ENCODE measurements around the gene RAB32.

RAB32 gene

GRCh38 chr6:146582857-146583256, 39.2 kb downstream of the RAB32 start:
- peak; percentile 12 for DNase-seq (ENCODE audit: low read depth, low spot score)

GRCh38 chr6:146583966-146584365, 40.3 kb downstream of the RAB32 start:
- DNase-seq (ENCODE audit: low read depth, low spot score), result no peak

DNA sequence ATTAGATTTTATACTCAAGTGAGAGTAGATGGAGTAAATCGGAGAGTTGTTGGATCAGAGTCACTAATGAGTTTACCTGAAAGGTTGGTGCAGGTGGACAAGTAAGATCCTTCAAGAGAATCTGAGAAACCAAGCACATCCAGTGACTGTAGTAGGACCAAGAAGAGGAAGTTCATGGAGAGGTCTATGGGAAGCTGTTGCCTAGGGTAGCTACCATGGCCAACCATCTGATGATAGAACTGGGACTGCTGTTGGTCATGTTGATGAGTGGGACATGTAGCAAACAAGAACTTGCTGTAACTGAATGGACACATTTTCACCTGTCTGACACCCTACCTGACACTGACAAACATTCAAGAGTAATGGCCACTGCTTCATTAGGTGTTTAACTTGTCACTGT, 43.8 kb downstream of the RAB32 start:
- no peak for DNase-seq (ENCODE audit: low read depth, low spot score)

DNA sequence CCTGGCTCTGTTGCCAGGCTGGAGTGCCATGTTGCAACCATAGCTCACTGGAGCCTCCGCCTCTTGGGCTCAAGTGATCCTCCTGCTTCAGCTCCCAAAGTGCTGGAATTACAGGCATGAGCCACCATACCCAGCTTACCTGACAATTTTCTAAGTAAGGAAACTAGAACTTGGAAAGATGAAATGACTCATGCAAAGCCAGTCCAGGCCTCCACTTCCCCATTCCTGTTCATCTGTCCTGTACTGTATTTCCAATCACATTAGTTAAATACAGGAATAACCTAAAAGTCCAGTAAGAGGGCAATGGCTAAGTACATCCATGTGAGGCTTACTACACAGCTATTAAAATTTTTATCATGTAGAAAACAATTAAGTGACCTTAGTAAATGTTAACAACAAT, 46.9 kb downstream of the RAB32 start:
- DNase-seq (ENCODE audit: low read depth, low spot score), result no peak

GRCh38 chr6:146592451-146592850, 48.8 kb downstream of the RAB32 start:
- no peak for DNase-seq (ENCODE audit: low read depth, low spot score)

GRCh38 chr6:146593986-146594385, 50.4 kb downstream of the RAB32 start:
- DNase-seq (ENCODE audit: low read depth, low spot score), result no peak

DNA sequence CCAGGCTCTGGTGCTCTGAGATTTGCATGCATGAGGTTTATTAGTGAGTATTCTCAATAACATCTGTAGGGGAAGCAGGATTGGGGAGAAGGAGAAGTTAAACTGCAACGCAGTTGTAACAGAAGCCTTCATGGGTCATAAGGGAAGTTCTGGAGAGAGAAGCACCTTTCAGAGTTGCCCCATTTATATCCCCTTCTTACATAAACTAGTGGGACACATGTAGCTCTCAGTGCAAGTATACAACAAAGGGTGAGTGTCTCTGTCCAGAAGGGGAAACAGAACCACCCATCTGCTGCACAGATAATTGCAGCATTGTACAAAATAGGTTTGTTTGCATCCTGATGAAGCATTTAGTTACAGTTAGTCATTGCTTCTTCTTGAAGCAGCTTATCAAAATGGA, 50.9 kb downstream of the RAB32 start:
- no peak for DNase-seq (ENCODE audit: low read depth, low spot score)

DNA sequence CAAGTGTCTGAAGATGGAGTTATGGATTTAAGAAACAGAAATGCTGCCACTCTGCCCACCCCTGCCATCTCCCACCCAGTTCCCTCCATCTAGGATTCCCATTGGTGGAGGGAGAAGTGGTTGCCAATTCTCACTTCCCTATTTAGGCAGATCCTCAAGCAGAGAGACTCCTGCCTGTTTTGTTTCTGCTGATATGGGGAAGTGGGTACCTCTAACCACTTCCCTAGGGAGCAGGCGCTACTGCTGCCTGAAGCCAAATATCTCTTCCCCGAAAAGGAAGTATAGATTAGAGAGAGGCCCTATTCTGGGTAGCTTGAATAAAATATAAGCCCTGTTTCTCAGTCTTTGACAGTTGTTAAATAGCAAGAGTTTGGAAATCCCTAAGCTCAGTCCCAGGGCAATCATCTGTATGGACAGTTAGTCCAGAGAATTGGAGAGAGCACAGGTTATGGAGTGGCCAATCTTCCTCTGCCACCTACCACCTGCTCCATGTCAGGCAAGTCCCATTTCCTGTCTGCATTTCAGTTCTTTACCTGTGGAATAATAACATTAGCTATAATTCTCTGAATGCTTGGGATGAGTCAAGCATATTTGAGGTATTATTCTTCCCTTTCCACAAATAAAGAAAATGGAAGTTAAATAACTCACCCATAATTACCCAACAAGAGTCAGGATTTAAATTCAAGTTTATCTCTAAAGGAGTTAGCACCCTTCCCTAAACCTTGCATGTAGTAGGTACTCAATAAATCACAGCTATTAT, 52.5 kb downstream of the RAB32 start:
- DNase-seq (ENCODE audit: low read depth, low spot score), result peak; percentile 4

DNA sequence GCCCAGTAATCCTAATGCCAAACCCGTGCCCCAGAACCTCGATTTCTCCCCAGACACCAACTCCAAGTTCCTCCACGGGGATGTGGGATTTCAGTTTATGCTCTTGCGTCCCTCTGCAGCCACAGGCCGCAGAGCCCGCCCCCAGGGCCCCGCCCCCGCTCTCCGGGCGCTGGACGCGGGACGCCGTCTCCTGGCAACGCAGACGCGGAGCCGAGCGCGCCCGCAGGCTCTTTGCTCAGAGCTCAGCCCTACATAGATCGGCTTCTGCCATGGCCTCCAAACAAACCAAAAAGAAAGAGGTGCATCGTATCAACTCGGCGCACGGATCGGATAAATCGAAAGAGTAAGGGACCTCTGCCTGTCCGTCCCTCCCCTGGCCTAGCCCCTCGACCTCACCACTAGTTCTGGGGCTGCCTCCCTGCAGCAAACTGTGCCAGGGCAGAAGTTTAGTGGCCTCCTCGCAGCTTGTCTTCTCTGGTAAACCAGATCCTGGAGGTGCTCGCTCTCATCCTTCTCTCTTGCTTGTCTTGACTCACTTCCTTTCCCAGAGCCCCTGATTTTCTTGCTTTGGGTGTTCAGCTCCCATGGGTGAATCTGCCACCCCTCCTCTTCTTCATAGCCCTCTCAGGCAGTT, 55.3 kb downstream of the RAB32 start, which contains the start of gene ADGB:
Gene ADGB, plus strand, starts transcription at position 201 of the 634 bp plus-strand sequence. Its CDS starts 69 bp downstream, at position 270.
- DNase-seq (ENCODE audit: low read depth, low spot score), result peak; percentile 86

DNA sequence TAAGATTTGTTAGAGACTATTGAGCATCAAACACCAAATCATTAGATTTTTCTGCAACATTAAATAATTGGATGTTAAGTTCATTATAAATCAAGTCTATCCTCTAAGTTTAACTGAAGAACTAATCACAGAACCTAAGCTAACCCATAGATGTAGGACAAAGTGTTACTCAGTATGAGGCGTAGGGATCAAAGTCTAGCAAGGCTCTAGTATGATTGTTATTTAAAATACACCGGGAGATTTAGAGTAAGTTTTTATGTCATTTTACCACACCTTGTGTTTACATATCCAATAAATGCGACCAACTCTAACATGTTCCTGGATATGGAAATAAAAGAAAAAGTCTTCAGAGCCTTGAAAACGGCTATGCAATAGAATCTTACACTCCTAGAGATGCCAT, 57.7 kb downstream of the RAB32 start:
- no peak for DNase-seq (ENCODE audit: low read depth, low spot score)

GRCh38 chr6:146602526-146602925, 58.9 kb downstream of the RAB32 start:
- no peak for DNase-seq (ENCODE audit: low read depth, low spot score)
